ENCODE measurements around the gene NACAD. TPM values are rescaled to one million over a fixed set of nuclear protein-coding genes. Genes with fewer than 3 reads are reported as not detected.

The NACAD gene
- total and polyA plus RNA-seq, 2 of the 4 experiments (the other 2 are of a cell fraction), result 0.54 to 2.2 TPM

- WGBS, 2 experiments (ENCODE audit: extremely low coverage in 2 of 2, insufficient read length in 1 of 2), result no CpG with 5 or more reads among the region's 3 CpGs
- Histone ChIP-seq H2AFZ (replicated peaks; ENCODE audit: low read length, poor library complexity) (no peak overlapping the region), H2AK5ac (ENCODE audit: low read depth, low read length) (no peak overlapping the region), H3K14ac (replicated peaks; ENCODE audit: low read depth, low read length) (no peak overlapping the region), H3K79me1 (ENCODE audit: low read depth in 1 of 2, low read length in 2 of 2) (peaks cover 44 to 72% of the 10 kb centered on the region in 2 experiments), H4K20me1 (ENCODE audit: insufficient read depth, low read length) (peaks cover 55% of the 10 kb centered on the region), H3K9ac (ENCODE audit: low read depth, low read length) (no peak overlapping the region), H3K36me3 (ENCODE audit: control insufficient read depth, insufficient read depth, low read length) (peaks cover 10% of the 10 kb centered on the region), H2BK15ac (ENCODE audit: low read depth, low read length) (no peak overlapping the region), H3K23ac (ENCODE audit: low read depth, low read length) (no peak overlapping the region), H3K4ac (ENCODE audit: low read depth, low read length) (no peak overlapping the region), H4K91ac (ENCODE audit: insufficient read depth, low read depth, low read length) (no peak overlapping the region), H2BK20ac (ENCODE audit: low read depth, low read length) (no peak overlapping the region), H3K27me3 (ENCODE audit: control insufficient read depth, insufficient read depth, low read length) (no peaks in the 10 kb centered on the region), H3K4me2 (ENCODE audit: low read depth, low read length) (no peak overlapping the region), H2AK9ac (replicated peaks; ENCODE audit: low read depth, low read length, poor library complexity) (no peak overlapping the region), H2BK5ac (ENCODE audit: low read depth, low read length, poor library complexity, severe bottlenecking) (no peak overlapping the region), H3K9me1 (ENCODE audit: insufficient read depth, low read length) (peaks cover 28% of the 10 kb centered on the region), H4K5ac (ENCODE audit: low read depth, low read length) (no peak overlapping the region), H3K18ac (ENCODE audit: low read depth, low read length) (no peak overlapping the region), H3K27ac (ENCODE audit: insufficient read depth, low read length) (no peak overlapping the region), H3K56ac (ENCODE audit: extremely low read depth, insufficient read depth, low read length) (no peak overlapping the region), H2BK120ac (ENCODE audit: low read depth, low read length) (no peak overlapping the region), H4K8ac (ENCODE audit: low read depth in 2 of 2, low read length in 2 of 2) (no peak overlapping the region), H3K4me1 (ENCODE audit: control insufficient read depth, insufficient read depth, low read length) (peaks cover 9% of the 10 kb centered on the region), H3K4me3 (ENCODE audit: insufficient read depth, low read depth, low read length) (no peak overlapping the region), H3K9me3 (ENCODE audit: control insufficient read depth, insufficient read depth, low read length) (no peaks in the 10 kb centered on the region)
- dilution Hi-C loops (cut with HindIII; ENCODE audit: low sequenced_read_pairs, unreplicated experiment), result loop anchor here (10.0 kb wide), 1 partner anchor 58 kb away; no protein-coding TSS in a partner anchor
- ChIA-PET POLR2A (ENCODE audit: unreplicated experiment) (no interaction called here), CTCF (no interaction called here)
- TF ChIP-seq BHLHE40 (IDR thresholded peaks at IDR 0.05; ENCODE audit: low read depth, low read length) (no peak), FOS (IDR thresholded peaks at IDR 0.05; ENCODE audit: low read depth, low read length) (no peak), RAD21 (IDR thresholded peaks at IDR 0.05; ENCODE audit: low read length) (no peak), USF2 (IDR thresholded peaks at IDR 0.05; ENCODE audit: low read depth, low read length) (no peak), POLR2A (IDR thresholded peaks at IDR 0.05; ENCODE audit: low read depth, low read length) (no peak), MAZ (IDR thresholded peaks at IDR 0.05; ENCODE audit: borderline replicate concordance, low read depth, low read length) (no peak), ELK1 (IDR thresholded peaks at IDR 0.05; ENCODE audit: borderline replicate concordance, low read depth, low read length) (no peak), CEBPB (IDR thresholded peaks at IDR 0.05; ENCODE audit: low read depth, low read length) (no peak), MXI1 (IDR thresholded peaks at IDR 0.05; ENCODE audit: borderline replicate concordance, low read depth, low read length) (no peak)
- intact Hi-C loops (cut with micrococcal nuclease), result no loop called here
- DNase-seq (no peak), ATAC-seq (ENCODE audit: low read depth) (no peak)
- in situ Hi-C loops (cut with MboI; ENCODE audit: low sequenced_read_pairs), result no loop called here
- BruUV-seq (replicated peaks), result no TSS peak
Measured at GRCh38 chr7:45036317-45036716, 52.5 kb downstream of the NACAD start.
